KMS-11 (cell line): ENCODE measurements around the gene FAAP24.
"Not testable (repeated sequence)": the region's sequence is repeated elsewhere in the genome, so short reads cannot be mapped to it uniquely, and the experiment has no call there.

Experiments
- H2AFZ ChIP-seq: fragments of 200-600 bp; sonication (generic); 2 replicates; pipeline ENCODE4 v1.6.1; 2016; ENCODE audit warnings: antibody characterized with exemption, mixed run types, low read depth
- H3K27ac ChIP-seq: fragments of 200-600 bp; sonication (generic); 2 replicates; pipeline ENCODE4 v1.6.1; 2016; ENCODE audit warnings: mild to moderate bottlenecking, mixed run types
- H3K27me3 ChIP-seq: fragments of 200-600 bp; sonication (generic); 2 replicates; pipeline ENCODE4 v1.6.1; 2017; ENCODE audit warnings: mild to moderate bottlenecking, low read depth, mixed run types, moderate library complexity; ENCODE audit not compliant: insufficient read depth
- H3K36me3 ChIP-seq: fragments of 200-600 bp; sonication (generic); 2 replicates; pipeline ENCODE4 v1.6.1; 2017; ENCODE audit warnings: mild to moderate bottlenecking, mixed run types; ENCODE audit not compliant: insufficient read depth
- H3K4me1 ChIP-seq: fragments of 200-600 bp; sonication (generic); 2 replicates; pipeline ENCODE4 v1.6.1; 2016; ENCODE audit warnings: mild to moderate bottlenecking, low read depth, mixed run types; ENCODE audit not compliant: poor library complexity, severe bottlenecking
- H3K4me2 ChIP-seq: fragments of 200-600 bp; sonication (generic); 2 replicates; pipeline ENCODE4 v1.7.0; 2016; ENCODE audit warnings: mild to moderate bottlenecking, mixed run types
- H3K4me3 ChIP-seq: fragments of 200-600 bp; sonication (generic); IDR thresholded peaks from 2 replicates; pipeline ENCODE4 v1.6.1; 2017; ENCODE audit warnings: low read depth, low read length, mixed read lengths; ENCODE audit not compliant: insufficient read depth
- H3K79me2 ChIP-seq: fragments of 200-600 bp; sonication (generic); 2 replicates; pipeline ENCODE4 v1.6.1; 2016; ENCODE audit warnings: low read depth, mixed run types; ENCODE audit not compliant: insufficient read depth
- H3K9ac ChIP-seq: fragments of 200-600 bp; sonication (generic); 2 replicates; pipeline ENCODE4 v1.6.1; 2016; ENCODE audit warnings: mild to moderate bottlenecking, mixed run types
- H4K20me1 ChIP-seq: fragments of 200-600 bp; sonication (generic); 2 replicates; pipeline ENCODE4 v1.6.1; 2016; ENCODE audit warnings: mild to moderate bottlenecking, mixed run types; ENCODE audit not compliant: insufficient read depth
- CTCF ChIP-seq: fragments of 200-600 bp; sonication (generic); conservative IDR thresholded peaks from 2 replicates; pipeline ENCODE4 v1.6.1; 2017; ENCODE audit warnings: low read depth, mild to moderate bottlenecking, antibody characterized with exemption, low read length, moderate library complexity, mixed read lengths

FAAP24 gene

GRCh38 chr19:32977280-32977679, 5.2 kb downstream of the FAAP24 start:
- Histone ChIP-seq H3K9ac (no peak overlapping the region), H2AFZ (no peak overlapping the region), H3K36me3 (no peaks in the 10 kb centered on the region), H4K20me1 (no peaks in the 10 kb centered on the region), H3K4me2 (no peak overlapping the region), H3K4me3 (no peak overlapping the region), H3K4me1 (peaks cover 4% of the 10 kb centered on the region), H3K27ac (no peak overlapping the region), H3K27me3 (no peaks in the 10 kb centered on the region), H3K79me2 (no peaks in the 10 kb centered on the region)
- no peak for TF ChIP-seq CTCF

- H3K79me2 ChIP-seq, H3K4me1 ChIP-seq, H3K27me3 ChIP-seq, H3K9ac ChIP-seq, H3K4me3 ChIP-seq, H3K4me2 ChIP-seq, H3K36me3 ChIP-seq, H4K20me1 ChIP-seq, H2AFZ ChIP-seq, H3K27ac ChIP-seq: not testable (repeated sequence)
These were observed 5.8 kb downstream of the FAAP24 start for GRCh38 chr19:32977813-32978212.

GRCh38 chr19:32979807-32980206, 7.8 kb downstream of the FAAP24 start:
- H3K36me3 ChIP-seq, H3K27ac ChIP-seq, H2AFZ ChIP-seq, H4K20me1 ChIP-seq, H3K4me1 ChIP-seq, H3K79me2 ChIP-seq, H3K4me3 ChIP-seq, H3K9ac ChIP-seq, H3K27me3 ChIP-seq, H3K4me2 ChIP-seq: not testable (repeated sequence)

GRCh38 chr19:32982488-32982887, 10.4 kb downstream of the FAAP24 start:
- not testable (repeated sequence) for H3K27ac ChIP-seq, H3K4me2 ChIP-seq, H4K20me1 ChIP-seq, H3K4me3 ChIP-seq, H3K9ac ChIP-seq, H3K4me1 ChIP-seq, H3K36me3 ChIP-seq, H3K79me2 ChIP-seq, H3K27me3 ChIP-seq, H2AFZ ChIP-seq

- not testable (repeated sequence) for H3K9ac ChIP-seq, H3K4me3 ChIP-seq, H3K27ac ChIP-seq, H3K4me2 ChIP-seq, H3K27me3 ChIP-seq, H3K36me3 ChIP-seq, H2AFZ ChIP-seq, H3K79me2 ChIP-seq, H4K20me1 ChIP-seq, H3K4me1 ChIP-seq
These were observed 16.2 kb downstream of the FAAP24 start for GRCh38 chr19:32988254-32988653.

- no peaks in the 10 kb centered on the region for H3K79me2 ChIP-seq
- no peak overlapping the region for H3K9ac ChIP-seq
- H3K27ac ChIP-seq: no peak overlapping the region
- H3K4me2 ChIP-seq: no peak overlapping the region
- no peaks in the 10 kb centered on the region for H3K4me1 ChIP-seq
- H3K36me3 ChIP-seq: no peaks in the 10 kb centered on the region
- no peaks in the 10 kb centered on the region for H3K27me3 ChIP-seq
- no peak overlapping the region for H3K4me3 ChIP-seq
- H2AFZ ChIP-seq: no peak overlapping the region
- H4K20me1 ChIP-seq: no peaks in the 10 kb centered on the region
- TF ChIP-seq CTCF: no peak
These were observed 16.7 kb downstream of the FAAP24 start for GRCh38 chr19:32988724-32989123.

- H3K79me2 ChIP-seq, H3K9ac ChIP-seq, H3K27ac ChIP-seq, H3K4me1 ChIP-seq, H2AFZ ChIP-seq, H3K4me3 ChIP-seq, H3K27me3 ChIP-seq, H3K36me3 ChIP-seq, H4K20me1 ChIP-seq, H3K4me2 ChIP-seq: not testable (repeated sequence)
These were observed 23.9 kb downstream of the FAAP24 start for GRCh38 chr19:32995966-32996365.

GRCh38 chr19:32997061-32997464, 25.0 kb downstream of the FAAP24 start:
- not testable (repeated sequence) for H3K27me3 ChIP-seq, H3K79me2 ChIP-seq, H3K4me2 ChIP-seq, H2AFZ ChIP-seq, H3K4me1 ChIP-seq, H3K4me3 ChIP-seq, H3K36me3 ChIP-seq, H4K20me1 ChIP-seq, H3K9ac ChIP-seq, H3K27ac ChIP-seq
